ENCODE results near the gene MUC20.
"Not testable (repeated sequence)": the region's sequence is repeated elsewhere in the genome, so short reads cannot be mapped to it uniquely, and the experiment has no call there.

Gene MUC20

GRCh38 chr3:195770081-195770840 is 49.5 kb downstream of the MUC20 start:
- no peak for DNase-seq (ENCODE audit: low read depth, low spot score)

- DNase-seq (ENCODE audit: low read depth, low spot score), result not testable (repeated sequence)
Measured at GRCh38 chr3:195770841-195771645, 50.3 kb downstream of the MUC20 start.

GRCh38 chr3:195771646-195772300 is 51.0 kb downstream of the MUC20 start:
- DNase-seq (ENCODE audit: low read depth, low spot score), result no peak

- no peak for DNase-seq (ENCODE audit: low read depth, low spot score)
Measured at GRCh38 chr3:195773956-195774537, 53.3 kb downstream of the MUC20 start.

GRCh38 chr3:195774917-195775316 is 54.1 kb downstream of the MUC20 start:
- no peak for DNase-seq (ENCODE audit: low read depth, low spot score)

- DNase-seq (ENCODE audit: low read depth, low spot score), result no peak
Measured at GRCh38 chr3:195777975-195778374, 57.2 kb downstream of the MUC20 start.

GRCh38 chr3:195781236-195781635 is 60.5 kb downstream of the MUC20 start:
- DNase-seq (ENCODE audit: low read depth, low spot score), result not testable (repeated sequence)

All from activated naive CD8-positive, alpha-beta T cell treated with anti-CD3 and anti-CD28 coated beads, Interleukin-2, amount 50 U/mL, for 16 hours (primary cell).